GM12875 (cell line): ENCODE data around the gene KIF4A.

Experiments used
- H3K4me3 ChIP-seq: one replicate; pipeline ENCODE4 v1.5.1; 2011; ENCODE audit warnings: low read depth, low read length, control low read depth
- TF ChIP-seq, protein P1 (sequence below): IDR thresholded peaks from 2 replicates; pipeline ENCODE4 v1.5.1; 2011; ENCODE audit warnings: low read depth, mild to moderate bottlenecking, control low read depth, inconsistent platforms, low read length, moderate library complexity, borderline replicate concordance; ENCODE audit not compliant: insufficient read depth

KIF4A gene

DNA sequence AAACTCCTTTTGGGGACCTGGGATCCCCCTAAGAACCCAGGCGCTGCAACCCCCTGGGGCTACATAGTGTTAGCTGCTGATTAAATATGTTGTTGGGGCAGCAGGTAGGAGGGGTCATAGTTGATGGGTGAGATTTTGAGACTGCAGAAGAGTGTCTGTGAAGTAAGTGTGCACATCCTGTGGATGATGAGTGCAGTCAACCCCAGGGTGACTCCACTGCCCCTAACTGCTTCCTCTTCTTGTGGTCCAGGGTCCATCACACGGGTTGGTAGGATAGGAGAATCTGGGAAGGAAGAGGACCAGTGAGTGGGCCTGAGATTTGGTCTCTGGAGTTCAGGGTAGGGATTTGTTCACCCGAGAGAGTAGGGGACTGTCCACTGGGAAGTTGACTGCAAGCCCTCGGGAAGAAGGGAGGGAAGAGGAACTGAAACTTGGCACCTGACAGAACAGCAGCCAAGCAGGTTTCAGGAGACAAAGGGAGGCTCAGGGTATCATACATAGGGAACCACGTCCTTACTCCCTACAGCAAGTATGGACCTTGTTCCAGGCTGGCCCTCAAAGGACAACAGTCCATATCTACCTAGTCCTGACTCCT lies 163.2 kb downstream of the KIF4A start:
- H3K4me3 ChIP-seq, result no peak overlapping the region

DNA sequence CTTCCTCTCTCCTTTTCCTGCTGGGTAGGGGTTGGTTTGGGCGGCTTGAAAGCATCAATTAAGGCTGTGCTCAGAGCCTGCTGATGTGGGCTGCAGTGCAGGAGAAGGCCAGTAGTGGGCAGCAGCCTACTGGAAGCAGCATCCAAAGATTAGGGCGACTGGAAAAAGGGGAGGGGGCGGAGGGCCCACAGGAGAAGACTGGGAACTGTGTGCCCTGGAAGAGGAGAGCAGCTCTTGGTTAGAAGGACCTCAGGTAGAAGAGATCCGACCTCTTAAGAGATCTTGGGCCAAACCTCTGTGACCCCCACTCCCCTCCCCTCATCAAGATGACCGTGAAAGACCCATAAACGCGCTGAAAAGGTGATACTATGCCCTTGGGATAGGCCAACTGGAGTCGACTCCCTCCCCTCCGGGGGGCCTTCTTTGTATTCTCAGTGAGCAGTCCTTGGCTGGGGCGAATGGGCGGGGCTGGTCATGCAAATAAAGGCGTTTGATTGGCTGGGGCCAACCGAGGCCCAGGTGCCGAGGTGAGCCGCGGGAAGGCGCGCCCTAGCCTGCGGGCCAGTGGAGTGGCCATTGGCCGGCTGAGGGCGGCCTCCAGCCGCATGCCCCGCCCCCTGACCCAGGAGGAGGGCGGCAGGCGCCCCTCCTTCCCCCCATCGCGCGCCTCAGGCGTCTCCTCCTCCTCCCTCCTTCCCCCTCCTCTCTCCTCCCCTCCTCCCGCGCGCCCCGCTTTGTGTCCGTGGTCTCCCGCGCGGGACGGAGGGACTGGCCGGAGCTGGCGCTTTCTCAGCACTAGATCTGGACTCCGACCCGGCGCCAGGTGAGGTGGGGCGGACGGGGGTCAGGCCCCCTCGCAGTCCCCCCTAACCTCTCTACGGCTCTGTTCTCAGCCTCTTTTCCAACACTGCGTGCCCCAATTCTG lies 164.8 kb downstream of the KIF4A start:
- H3K4me3 ChIP-seq, result peak overlapping the region; percentile 54
- TF ChIP-seq, protein P1, sequence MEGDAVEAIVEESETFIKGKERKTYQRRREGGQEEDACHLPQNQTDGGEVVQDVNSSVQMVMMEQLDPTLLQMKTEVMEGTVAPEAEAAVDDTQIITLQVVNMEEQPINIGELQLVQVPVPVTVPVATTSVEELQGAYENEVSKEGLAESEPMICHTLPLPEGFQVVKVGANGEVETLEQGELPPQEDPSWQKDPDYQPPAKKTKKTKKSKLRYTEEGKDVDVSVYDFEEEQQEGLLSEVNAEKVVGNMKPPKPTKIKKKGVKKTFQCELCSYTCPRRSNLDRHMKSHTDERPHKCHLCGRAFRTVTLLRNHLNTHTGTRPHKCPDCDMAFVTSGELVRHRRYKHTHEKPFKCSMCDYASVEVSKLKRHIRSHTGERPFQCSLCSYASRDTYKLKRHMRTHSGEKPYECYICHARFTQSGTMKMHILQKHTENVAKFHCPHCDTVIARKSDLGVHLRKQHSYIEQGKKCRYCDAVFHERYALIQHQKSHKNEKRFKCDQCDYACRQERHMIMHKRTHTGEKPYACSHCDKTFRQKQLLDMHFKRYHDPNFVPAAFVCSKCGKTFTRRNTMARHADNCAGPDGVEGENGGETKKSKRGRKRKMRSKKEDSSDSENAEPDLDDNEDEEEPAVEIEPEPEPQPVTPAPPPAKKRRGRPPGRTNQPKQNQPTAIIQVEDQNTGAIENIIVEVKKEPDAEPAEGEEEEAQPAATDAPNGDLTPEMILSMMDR, result peak; percentile 84

More for the DNA sequence above, 163.2 kb downstream of the KIF4A start:
- TF ChIP-seq, protein P1, result no peak

DNA sequence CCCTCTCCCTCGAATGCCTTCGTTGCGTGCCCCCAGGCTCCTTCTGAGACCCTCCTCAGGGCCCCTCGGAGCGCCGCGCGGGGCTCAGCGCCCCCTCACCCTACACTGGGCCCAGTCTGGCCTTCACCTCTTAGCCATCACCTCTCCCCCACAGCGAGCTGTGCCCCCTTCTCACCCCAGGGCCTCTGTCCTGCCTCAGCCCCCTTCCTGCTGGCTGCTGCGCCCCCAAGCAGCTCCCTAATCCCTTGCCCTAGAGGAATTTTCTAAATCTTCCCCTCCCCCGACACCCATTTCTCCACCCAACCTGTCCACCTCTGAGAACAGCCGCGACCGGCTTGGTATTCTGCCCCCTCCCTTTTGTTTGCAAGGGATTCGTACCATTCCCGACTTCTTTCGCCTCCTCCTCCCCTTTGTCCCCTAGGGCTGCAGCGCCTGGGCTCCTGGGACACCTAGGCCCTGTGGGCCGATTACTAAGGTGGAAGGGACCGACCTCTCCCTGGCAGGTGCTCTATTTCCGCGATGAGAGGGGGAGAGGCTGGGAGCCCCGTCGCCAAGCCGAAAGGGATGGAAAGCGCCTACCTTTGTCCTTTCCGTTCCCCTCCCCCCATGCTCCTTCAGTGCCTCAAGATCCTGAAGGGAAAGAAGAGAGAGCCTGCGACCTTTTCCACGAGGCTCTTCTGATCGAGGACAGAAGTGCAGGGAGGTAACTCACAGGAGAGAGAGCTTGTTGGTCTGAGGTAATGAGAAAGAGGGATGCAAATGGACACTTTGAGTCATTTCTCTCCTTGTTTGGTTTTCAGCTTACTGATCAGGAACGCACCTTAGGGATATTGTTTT lies 165.7 kb downstream of the KIF4A start:
- H3K4me3 ChIP-seq, result peak overlapping the region; percentile 54
- TF ChIP-seq, protein P1, result no peak

DNA sequence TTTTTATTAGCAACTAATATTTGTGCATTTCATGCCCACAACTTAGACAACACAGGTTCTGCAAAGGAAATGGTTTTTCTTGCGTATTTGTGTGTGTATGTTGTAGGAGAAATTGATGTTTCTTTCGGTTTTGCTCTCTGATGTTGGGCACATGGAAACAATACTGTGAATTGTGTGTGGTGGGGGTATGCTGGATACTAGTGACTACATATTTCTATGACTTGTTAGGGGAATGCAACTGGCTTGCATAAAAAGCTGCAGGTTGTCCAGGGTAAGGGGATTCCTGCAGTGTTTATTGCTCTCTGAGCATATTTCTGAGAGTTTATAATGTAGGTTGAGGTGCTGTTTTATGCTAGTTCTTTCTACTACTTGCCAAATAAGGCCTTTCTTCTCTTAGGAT lies 166.4 kb downstream of the KIF4A start:
- TF ChIP-seq, protein P1, result no peak
- H3K4me3 ChIP-seq, result no peak overlapping the region

DNA sequence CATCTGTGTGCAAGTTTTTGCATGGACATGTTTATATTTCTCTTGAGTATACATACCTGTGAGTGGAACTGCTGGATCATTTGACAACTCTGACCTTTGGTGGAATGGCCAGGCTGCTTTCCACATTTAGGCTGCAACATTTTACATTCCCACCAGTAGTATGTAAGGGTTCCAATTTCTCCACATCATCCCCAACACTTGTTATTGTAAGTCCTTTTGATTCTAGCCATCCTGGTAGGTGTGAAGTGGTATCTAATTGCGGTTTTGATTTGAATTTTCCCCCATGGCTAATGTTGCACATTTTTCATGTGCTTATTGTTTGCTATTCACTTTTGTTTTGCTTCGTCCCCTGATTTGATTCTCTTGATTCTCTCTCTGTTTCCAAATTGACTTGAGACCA lies 171.1 kb downstream of the KIF4A start:
- H3K4me3 ChIP-seq, result no peak overlapping the region
- TF ChIP-seq, protein P1, result no peak

DNA sequence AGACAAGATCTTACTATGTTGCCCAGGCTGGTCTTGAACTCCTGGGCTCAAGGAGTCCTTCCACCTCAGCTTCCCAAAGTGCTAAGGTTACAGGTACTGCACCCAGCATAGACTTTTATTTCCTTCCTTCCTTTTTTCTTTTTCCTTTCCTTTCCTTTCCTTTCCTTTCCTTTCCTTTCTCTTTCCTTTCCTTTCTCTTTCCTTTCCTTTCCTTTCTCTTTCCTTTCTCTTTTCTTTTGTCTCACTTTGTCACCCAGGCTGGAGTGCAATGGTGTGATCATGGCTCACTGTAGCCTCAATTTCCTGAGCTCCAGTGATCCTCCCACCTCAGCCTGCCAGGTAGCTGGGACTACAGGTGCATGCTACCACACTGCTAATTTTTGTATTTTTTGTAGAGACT lies 174.1 kb downstream of the KIF4A start:
- TF ChIP-seq, protein P1, result no peak
- H3K4me3 ChIP-seq, result no peak overlapping the region
